Measurements from ENCODE around the gene MRPL14.

- TF ChIP-seq HMBOX1 (IDR thresholded peaks at IDR 0.05) (no peak), ZFP36 (IDR thresholded peaks at IDR 0.05; ENCODE audit: low read depth, low read length, partially characterized antibody) (no peak), CTCF (IDR thresholded peaks at IDR 0.05 in 2 of 3, conservative IDR thresholded peaks at IDR 0.05 in 1 of 3; ENCODE audit: insufficient read depth in 2 of 3, low read depth in 1 of 3, low read length in 3 of 3) (no peak), PHF8 (IDR thresholded peaks at IDR 0.05; ENCODE audit: borderline replicate concordance, low read length) (no peak), THRAP3 (IDR thresholded peaks at IDR 0.05; ENCODE audit: borderline replicate concordance) (no peak), ZNF780A (CRISPR knock-in tag; IDR thresholded peaks at IDR 0.05) (no peak), PRMT5 (CRISPR knock-in tag; IDR thresholded peaks at IDR 0.05) (no peak), POLR2AphosphoS2 (IDR thresholded peaks at IDR 0.05; ENCODE audit: low read length) (no peak), FOSL1 (tag; conservative IDR thresholded peaks at IDR 0.05) (no peak), STAG1 (CRISPR knock-in tag; IDR thresholded peaks at IDR 0.05; ENCODE audit: borderline replicate concordance) (no peak), ZNF263 (CRISPR knock-in tag; IDR thresholded peaks at IDR 0.05; ENCODE audit: borderline replicate concordance) (no peak)
Observed at GRCh38 chr6:44142835-44143234, 15.6 kb upstream of the MRPL14 start.

Measured in K562 (cell line).